ENCODE measurements around the gene PCNX1.

Gene PCNX1

GRCh38 chr14:70920608-70921007 is 13.3 kb downstream of the PCNX1 start:
- TF ChIP-seq USF1 (IDR thresholded peaks at IDR 0.05) (no peak), RAD21 (IDR thresholded peaks at IDR 0.05; ENCODE audit: low read depth) (no peak), NFIC (IDR thresholded peaks at IDR 0.05) (no peak), TEAD4 (IDR thresholded peaks at IDR 0.05) (no peak), TCF12 (IDR thresholded peaks at IDR 0.05; ENCODE audit: low read depth) (no peak), YY1 (IDR thresholded peaks at IDR 0.05; ENCODE audit: low read depth) (no peak), TAF1 (IDR thresholded peaks at IDR 0.05; ENCODE audit: low read depth) (no peak), CEBPB (IDR thresholded peaks at IDR 0.05) (no peak), MAX (IDR thresholded peaks at IDR 0.05) (no peak)

GRCh38 chr14:70921669-70922068 is 14.4 kb downstream of the PCNX1 start:
- no peak for TF ChIP-seq EGR1 (IDR thresholded peaks at IDR 0.05)
- TF ChIP-seq YY1 (IDR thresholded peaks at IDR 0.05; ENCODE audit: low read depth): no peak
- TF ChIP-seq TEAD4 (IDR thresholded peaks at IDR 0.05): no peak
- TF ChIP-seq CEBPB (IDR thresholded peaks at IDR 0.05): no peak

- TF ChIP-seq EGR1 (IDR thresholded peaks at IDR 0.05): no peak
Observed at GRCh38 chr14:70924521-70924920, 17.3 kb downstream of the PCNX1 start.

GRCh38 chr14:70926235-70926830 is 19.1 kb downstream of the PCNX1 start:
- no peak for TF ChIP-seq USF1 (IDR thresholded peaks at IDR 0.05)

GRCh38 chr14:70931008-70931407 is 23.7 kb downstream of the PCNX1 start:
- TF ChIP-seq RAD21 (IDR thresholded peaks at IDR 0.05; ENCODE audit: low read depth) (no peak), CEBPB (IDR thresholded peaks at IDR 0.05) (no peak), REST (IDR thresholded peaks at IDR 0.05; ENCODE audit: low read depth) (no peak), USF1 (IDR thresholded peaks at IDR 0.05) (no peak), TAF1 (IDR thresholded peaks at IDR 0.05; ENCODE audit: low read depth) (no peak), ZBTB7A (IDR thresholded peaks at IDR 0.05; ENCODE audit: low read depth) (no peak), MAX (IDR thresholded peaks at IDR 0.05) (no peak)

- TF ChIP-seq TEAD4 (IDR thresholded peaks at IDR 0.05): no peak
- TF ChIP-seq EGR1 (IDR thresholded peaks at IDR 0.05): no peak
- TF ChIP-seq CEBPB (IDR thresholded peaks at IDR 0.05): peak; percentile 93
Observed at GRCh38 chr14:70934084-70934483, 26.8 kb downstream of the PCNX1 start.

GRCh38 chr14:70934502-70935134 is 27.4 kb downstream of the PCNX1 start:
- TF ChIP-seq CREB1 (IDR thresholded peaks at IDR 0.05; ENCODE audit: low read depth) (no peak), EP300 (IDR thresholded peaks at IDR 0.05; ENCODE audit: borderline replicate concordance) (no peak), TCF12 (IDR thresholded peaks at IDR 0.05; ENCODE audit: low read depth) (no peak), YY1 (IDR thresholded peaks at IDR 0.05; ENCODE audit: low read depth) (no peak), TEAD4 (IDR thresholded peaks at IDR 0.05) (no peak), REST (IDR thresholded peaks at IDR 0.05; ENCODE audit: low read depth) (no peak), CEBPB (IDR thresholded peaks at IDR 0.05) (no peak), NFIC (IDR thresholded peaks at IDR 0.05) (no peak), TAF1 (IDR thresholded peaks at IDR 0.05; ENCODE audit: low read depth) (no peak), RAD21 (IDR thresholded peaks at IDR 0.05; ENCODE audit: low read depth) (no peak), EGR1 (IDR thresholded peaks at IDR 0.05) (no peak), MAX (IDR thresholded peaks at IDR 0.05) (no peak), FOXM1 (IDR thresholded peaks at IDR 0.05; ENCODE audit: borderline replicate concordance, low read depth) (no peak)

Data from Ishikawa (cell line).